ENCODE data around the gene MUCL3.

- TF ChIP-seq, protein P1, sequence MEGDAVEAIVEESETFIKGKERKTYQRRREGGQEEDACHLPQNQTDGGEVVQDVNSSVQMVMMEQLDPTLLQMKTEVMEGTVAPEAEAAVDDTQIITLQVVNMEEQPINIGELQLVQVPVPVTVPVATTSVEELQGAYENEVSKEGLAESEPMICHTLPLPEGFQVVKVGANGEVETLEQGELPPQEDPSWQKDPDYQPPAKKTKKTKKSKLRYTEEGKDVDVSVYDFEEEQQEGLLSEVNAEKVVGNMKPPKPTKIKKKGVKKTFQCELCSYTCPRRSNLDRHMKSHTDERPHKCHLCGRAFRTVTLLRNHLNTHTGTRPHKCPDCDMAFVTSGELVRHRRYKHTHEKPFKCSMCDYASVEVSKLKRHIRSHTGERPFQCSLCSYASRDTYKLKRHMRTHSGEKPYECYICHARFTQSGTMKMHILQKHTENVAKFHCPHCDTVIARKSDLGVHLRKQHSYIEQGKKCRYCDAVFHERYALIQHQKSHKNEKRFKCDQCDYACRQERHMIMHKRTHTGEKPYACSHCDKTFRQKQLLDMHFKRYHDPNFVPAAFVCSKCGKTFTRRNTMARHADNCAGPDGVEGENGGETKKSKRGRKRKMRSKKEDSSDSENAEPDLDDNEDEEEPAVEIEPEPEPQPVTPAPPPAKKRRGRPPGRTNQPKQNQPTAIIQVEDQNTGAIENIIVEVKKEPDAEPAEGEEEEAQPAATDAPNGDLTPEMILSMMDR (conservative IDR thresholded peaks at IDR 0.05) = no peak
- no peak for TF ChIP-seq ZFX (IDR thresholded peaks at IDR 0.05)
Observed at GRCh38 chr6:30907758-30908591, 32.8 kb upstream of the MUCL3 start, which contains the start of gene GTF2H4.

All from C4-2B (cell line).